Bronchial epithelial cell (primary cell): ENCODE measurements around the gene PRKG1. TPM values are rescaled to one million over a fixed set of nuclear protein-coding genes. Genes with fewer than 3 reads are reported as not detected.

Experiments
- DNase-seq: peaks from one replicate; pipeline ENCODE4 v3.0.0-alpha.2; 2010; ENCODE audit warnings: low read depth
- FAIRE-seq: peaks from 2 replicates; lab custom pipeline; 2011; peaks lifted over from hg19 to GRCh38; lab: Jason Lieb, UNC
- H3K27me3 ChIP-seq: 2 replicates; pipeline ENCODE4 v1.5.1; 2011; ENCODE audit warnings: low read length; ENCODE audit not compliant: control insufficient read depth, insufficient read depth
- H3K36me3 ChIP-seq: 2 replicates; pipeline ENCODE4 v1.5.1; 2011; ENCODE audit warnings: low read length; ENCODE audit not compliant: control insufficient read depth, insufficient read depth
- H3K4me3 ChIP-seq: 2 replicates; pipeline ENCODE4 v1.5.1; 2011; ENCODE audit warnings: mild to moderate bottlenecking, low read depth, low read length, control low read depth
- CTCF ChIP-seq: IDR thresholded peaks from 2 replicates; pipeline ENCODE4 v1.5.1; 2011; ENCODE audit warnings: mild to moderate bottlenecking, moderate library complexity, low read length, control low read depth, inconsistent platforms; ENCODE audit not compliant: insufficient read depth, severe bottlenecking
- total RNA-seq: library from RNA; depleted of rRNA; stranded (reverse); fragments of >200 nt; gene quantifications from 2 replicates; pipeline ENCODE4 v1.2.1, GENCODE V29; 2014

PRKG1 gene
- total RNA-seq, 1 donor from 2014 or later: 0.26 TPM

DNA sequence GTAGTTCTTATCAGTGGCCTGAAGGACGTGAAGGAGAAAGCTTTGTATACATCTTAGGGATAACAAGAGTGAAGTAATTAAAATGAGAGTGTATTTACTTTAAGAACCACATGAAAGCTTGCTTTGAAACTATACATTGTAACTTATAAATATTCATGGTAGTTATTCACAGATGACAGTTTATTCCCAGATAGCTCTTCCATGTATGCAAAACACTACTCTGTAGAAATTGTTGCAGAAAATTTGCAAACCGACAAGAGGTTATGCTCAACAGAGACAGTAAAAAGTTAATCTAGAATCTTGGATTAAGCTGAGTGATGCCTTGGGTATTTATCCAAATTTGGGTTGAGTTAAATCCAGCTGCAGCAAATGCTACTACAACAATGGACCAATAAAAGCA is 301.5 kb downstream of the PRKG1 start:
- Histone ChIP-seq H3K36me3 (no peaks in the 10 kb centered on the region), H3K27me3 (no peaks in the 10 kb centered on the region), H3K4me3 (no peak overlapping the region)
- no peak for DNase-seq
- FAIRE-seq: no peak
- TF ChIP-seq CTCF: no peak

- FAIRE-seq (no peak), DNase-seq (no peak)
- Histone ChIP-seq H3K27me3 (no peaks in the 10 kb centered on the region), H3K36me3 (no peaks in the 10 kb centered on the region), H3K4me3 (no peak overlapping the region)
- no peak for TF ChIP-seq CTCF
These were observed 303.0 kb downstream of the PRKG1 start for GRCh38 chr10:51377070-51377931.

DNA sequence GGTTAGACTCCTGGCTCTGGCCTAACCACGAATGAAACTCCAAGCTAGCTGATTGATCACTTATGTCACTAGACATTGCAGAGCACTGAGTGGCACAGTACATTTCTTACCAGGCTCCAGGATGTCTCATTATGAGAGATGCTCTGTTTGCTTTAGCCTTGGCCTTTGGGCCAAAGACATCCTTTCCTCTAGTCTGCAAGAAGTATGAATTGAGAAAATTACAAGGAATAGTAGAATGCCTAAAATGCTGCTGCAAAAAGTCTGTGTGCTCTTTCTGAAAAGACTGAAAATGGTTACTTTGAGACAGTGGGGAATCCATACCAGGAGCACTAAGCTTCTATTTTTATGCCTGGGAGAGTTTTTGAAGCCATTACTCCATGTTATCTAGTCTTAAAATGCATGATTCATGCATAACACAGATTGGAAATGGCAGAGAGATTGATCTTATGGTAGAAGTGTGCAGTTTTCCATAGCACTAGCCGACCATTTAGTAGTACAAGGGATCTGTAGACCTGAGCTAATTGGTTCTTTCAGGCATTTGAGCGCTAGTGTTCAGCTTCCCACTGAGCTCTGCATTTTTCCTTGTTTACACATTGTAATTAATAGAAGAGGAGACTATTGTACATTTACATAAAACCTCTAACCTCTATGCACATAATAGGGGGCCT is 303.8 kb downstream of the PRKG1 start:
- no peak for FAIRE-seq

DNA sequence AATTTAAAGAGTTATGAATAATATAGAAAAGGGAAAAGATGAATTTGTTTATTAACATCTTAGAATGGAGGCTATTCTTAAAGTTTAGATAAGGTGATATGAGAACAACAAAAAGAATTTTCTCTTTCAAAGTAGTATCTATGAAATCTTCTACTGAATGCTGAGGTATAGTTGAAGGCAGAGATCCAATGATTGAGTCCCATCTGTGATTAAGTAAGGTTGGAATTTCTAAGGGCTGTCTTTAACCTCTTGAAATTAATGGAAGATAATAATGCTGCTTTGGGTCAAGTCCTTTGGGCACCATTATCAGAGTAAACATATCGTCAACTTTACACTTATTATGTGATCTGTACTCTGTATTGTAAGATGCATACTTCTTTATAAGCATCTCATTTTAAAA is 307.9 kb downstream of the PRKG1 start:
- no peaks in the 10 kb centered on the region for H3K36me3 ChIP-seq
- H3K27me3 ChIP-seq: no peaks in the 10 kb centered on the region
- no peak for TF ChIP-seq CTCF
- FAIRE-seq (no peak), DNase-seq (peak; percentile 39)
- no peak overlapping the region for H3K4me3 ChIP-seq

More for the DNA sequence above, 303.8 kb downstream of the PRKG1 start:
- no peak overlapping the region for H3K4me3 ChIP-seq
- no peaks in the 10 kb centered on the region for H3K36me3 ChIP-seq
- TF ChIP-seq CTCF: no peak
- H3K27me3 ChIP-seq: no peaks in the 10 kb centered on the region
- DNase-seq: no peak

- no peak for DNase-seq
- H3K36me3 ChIP-seq: no peaks in the 10 kb centered on the region
- H3K4me3 ChIP-seq: no peak overlapping the region
- TF ChIP-seq CTCF: no peak
- no peaks in the 10 kb centered on the region for H3K27me3 ChIP-seq
- FAIRE-seq: no peak
These were observed 310.7 kb downstream of the PRKG1 start for GRCh38 chr10:51384971-51385370.
